Measurements from ENCODE around the gene PPFIA3.
A peak's percentile ranks its signal among the peaks of the same experiment; 100 is the strongest.

PPFIA3 gene

GRCh38 chr19:49119411-49120324 lies at the start of gene PPFIA3:
Gene PPFIA3 (plus strand): TSS chr19:49119544. CDS start chr19:49127874, 8,330 bp downstream.
- peak in 9 of 14 donors; percentile 6 to 65 (median 39) for DNase-seq

- no peak for DNase-seq
Observed at GRCh38 chr19:49070416-49070815, 48.9 kb upstream of the PPFIA3 start.

- DNase-seq = no peak
Observed at GRCh38 chr19:49071860-49072547, 47.3 kb upstream of the PPFIA3 start.

- no peak for DNase-seq
Observed at GRCh38 chr19:49073514-49074378, 45.6 kb upstream of the PPFIA3 start.

GRCh38 chr19:49074869-49075268 lies 44.5 kb upstream of the PPFIA3 start:
- DNase-seq = peak in 8 of 14 donors; percentile 11 to 46 (median 28)

GRCh38 chr19:49080392-49080791 lies 39.0 kb upstream of the PPFIA3 start:
- no peak for DNase-seq

- DNase-seq = no peak
Observed at GRCh38 chr19:49081273-49081672, 38.1 kb upstream of the PPFIA3 start.

GRCh38 chr19:49084206-49085019 lies 34.9 kb upstream of the PPFIA3 start:
- no peak for DNase-seq

- DNase-seq = peak; percentile 92 to 99 (median 97)
Observed at GRCh38 chr19:49085020-49085867, 34.1 kb upstream of the PPFIA3 start, which contains the start of gene SNRNP70. Gene SNRNP70 (plus strand): TSS chr19:49085451. CDS start chr19:49086415, 964 bp downstream.

GRCh38 chr19:49085868-49086232 lies 33.5 kb upstream of the PPFIA3 start:
- DNase-seq = peak in 1 of 14 donors; percentile 39

- no peak for DNase-seq
Observed at GRCh38 chr19:49086296-49086695, 33.0 kb upstream of the PPFIA3 start.

- no peak for DNase-seq
Observed at GRCh38 chr19:49091391-49092038, 27.8 kb upstream of the PPFIA3 start.

- no peak for DNase-seq
Observed at GRCh38 chr19:49092686-49093085, 26.7 kb upstream of the PPFIA3 start.

GRCh38 chr19:49094505-49095482 lies 24.6 kb upstream of the PPFIA3 start:
- peak in 8 of 14 donors; percentile 17 to 55 (median 38) for DNase-seq

GRCh38 chr19:49097453-49098288 lies 21.7 kb upstream of the PPFIA3 start:
- peak in 12 of 14 donors; percentile 8 to 54 (median 36) for DNase-seq

- no peak for DNase-seq
Observed at GRCh38 chr19:49098795-49099194, 20.5 kb upstream of the PPFIA3 start.

- DNase-seq = no peak
Observed at GRCh38 chr19:49101160-49101559, 18.2 kb upstream of the PPFIA3 start.

- DNase-seq = no peak
Observed at GRCh38 chr19:49102303-49102702, 17.0 kb upstream of the PPFIA3 start.

Measured in C1 segment of cervical spinal cord (tissue), 14 donors.